Endothelial cell of umbilical vein (primary cell): ENCODE data around the gene GPANK1. TPM values are rescaled to one million over a fixed set of nuclear protein-coding genes. Genes with fewer than 3 reads are reported as not detected.

Experiments
- BruUV-seq: library from RNA; stranded (reverse); fragments of 400-500 nt; replicated peaks from 2 replicates; lab custom pipeline; 2021; lab: Mats Ljungman, UMichigan
- CTCF ChIA-PET: fragments of 300-600, 350-600 bp; sonication (Branson Sonifier 250); formaldehyde crosslinking; loops from one replicate; lab custom pipeline; 2021; ENCODE audit warnings: antibody characterized with exemption, inconsistent platforms; lab: Charles Lee
- POLR2A ChIA-PET: fragments of 300-600, 350-600 bp; sonication (Branson Sonifier 250); formaldehyde crosslinking; loops from one replicate; lab custom pipeline; 2021; ENCODE audit warnings: antibody characterized with exemption, inconsistent platforms; lab: Charles Lee
- DNase-seq: peaks from one replicate; pipeline ENCODE4 v3.0.0-alpha.2; 2011; ENCODE audit warnings: low read depth, low spot score
- FAIRE-seq: peaks from 2 replicates; lab custom pipeline; 2011; peaks lifted over from hg19 to GRCh38; lab: Jason Lieb, UNC
- H2AFZ ChIP-seq: 2 replicates; pipeline ENCODE4 v1.6.0; 2012; ENCODE audit warnings: low read depth, low read length, control low read depth, inconsistent platforms
- H3K27ac ChIP-seq: 2 replicates; pipeline ENCODE4 v1.5.1; 2011; ENCODE audit warnings: low read depth, mild to moderate bottlenecking, control low read depth, low read length, moderate library complexity; ENCODE audit not compliant: insufficient read depth
- H3K27me3 ChIP-seq, 2 experiments: 2 replicates each; pipeline versions ENCODE4 v1.6.0 to v1.6.1; 2011; ENCODE audit warnings: low read length in 2 of 2, mixed read lengths in 1 of 2; ENCODE audit not compliant: control insufficient read depth in 2 of 2, insufficient read depth in 2 of 2
- H3K36me3 ChIP-seq, 2 experiments: 2 replicates in 1 of 2; 3 replicates in 1 of 2; pipeline ENCODE4 v1.5.1; 2011; ENCODE audit warnings: low read length in 2 of 2, mild to moderate bottlenecking in 1 of 2, moderate library complexity in 1 of 2; ENCODE audit not compliant: control insufficient read depth in 2 of 2, insufficient read depth in 2 of 2; ENCODE audit errors: extremely low read depth in 1 of 2
- H3K4me1 ChIP-seq: 3 replicates; pipeline ENCODE4 v1.5.1; 2011; ENCODE audit warnings: mild to moderate bottlenecking, low read length; ENCODE audit not compliant: control insufficient read depth, insufficient read depth; ENCODE audit errors: extremely low read depth
- H3K4me2 ChIP-seq: 2 replicates; pipeline ENCODE4 v1.6.1; 2011; ENCODE audit warnings: low read length, control low read depth, mixed read lengths; ENCODE audit not compliant: insufficient read depth
- H3K4me3 ChIP-seq, 3 experiments: fragments of 200-600 bp in 1 of 3; sonication (generic), shearing (Covaris generic) in 1 of 3; replicated peaks in 1 of 3; 2 replicates each; pipeline ENCODE4 v1.5.1; 2011 to 2016; ENCODE audit warnings: control low read depth in 3 of 3, low read length in 3 of 3, mild to moderate bottlenecking in 2 of 3, inconsistent platforms in 1 of 3, low read depth in 1 of 3, moderate library complexity in 1 of 3; ENCODE audit not compliant: insufficient read depth in 1 of 3
- H3K79me2 ChIP-seq: 2 replicates; pipeline ENCODE4 v1.6.0; 2012; ENCODE audit warnings: low read length, inconsistent platforms; ENCODE audit not compliant: control insufficient read depth, insufficient read depth
- H3K9ac ChIP-seq: replicated peaks from 2 replicates; pipeline ENCODE3; 2011; ENCODE audit warnings: low read length, control low read depth; ENCODE audit not compliant: insufficient read depth; ENCODE audit errors: extremely low read depth
- H3K9me1 ChIP-seq: replicated peaks from 3 replicates; pipeline ENCODE4 v1.6.0; 2011; ENCODE audit warnings: mild to moderate bottlenecking, low read length; ENCODE audit not compliant: control insufficient read depth, insufficient read depth; ENCODE audit errors: extremely low read depth
- H3K9me3 ChIP-seq: replicated peaks from 2 replicates; pipeline ENCODE4 v1.5.1; 2012; ENCODE audit warnings: low read length, inconsistent platforms; ENCODE audit not compliant: control insufficient read depth, insufficient read depth
- H4K20me1 ChIP-seq: replicated peaks from 2 replicates; pipeline ENCODE3; 2011; ENCODE audit warnings: mild to moderate bottlenecking, low read length; ENCODE audit not compliant: control insufficient read depth, insufficient read depth; ENCODE audit errors: extremely low read depth
- CTCF ChIP-seq, 2 donors: IDR thresholded peaks; 1 replicate in 1 of 2; 2 replicates in 1 of 2; pipeline ENCODE4 v1.5.1; 2011; ENCODE audit warnings: low read length in 2 of 2, mild to moderate bottlenecking in 2 of 2, moderate library complexity in 2 of 2, control low read depth in 1 of 2, inconsistent platforms in 1 of 2, low read depth in 1 of 2; ENCODE audit not compliant: insufficient read depth in 1 of 2; ENCODE audit errors: extremely low read depth in 1 of 2
- FOS ChIP-seq: IDR thresholded peaks from 2 replicates; pipeline ENCODE4 v1.6.1; 2011; ENCODE audit warnings: mild to moderate bottlenecking, low read length, moderate library complexity, borderline replicate concordance; ENCODE audit not compliant: insufficient read depth
- dilution Hi-C: fragments of 300-500 bp; cut with MboI; formaldehyde crosslinking; loops from one replicate; pipeline ENCODE4 v1.15.0; 2019; ENCODE audit warnings: low sequenced_read_pairs; ENCODE audit not compliant: extremely low pct_ligation_motif_present
- intact Hi-C: fragments of 100-400 bp; cut with micrococcal nuclease; formaldehyde crosslinking; loops from one replicate; pipeline ENCODE4 v1.10.0; 2022
- polyA plus RNA-seq, 4 experiments: library from polyadenylated mRNA; depleted of rRNA in 3 of 4; stranded (reverse) in 3 of 4; unstranded in 1 of 4; fragments of >200 nt; gene quantifications; 2 replicates each; pipeline versions ENCODE4 v1.2.1 to v1.2.3, GENCODE V29; 2011 to 2012; ENCODE audit warnings: missing spikeins in 1 of 4
- total RNA-seq: library from RNA; stranded (reverse); gene quantifications from 2 replicates; pipeline ENCODE4 v1.2.3, GENCODE V29; 2021

Gene GPANK1
- total and polyA plus RNA-seq, 2 donors (not counting 3 experiments of a cell fraction or from before 2014, with no cell fraction given) = 12.6 to 17.5 TPM

DNA sequence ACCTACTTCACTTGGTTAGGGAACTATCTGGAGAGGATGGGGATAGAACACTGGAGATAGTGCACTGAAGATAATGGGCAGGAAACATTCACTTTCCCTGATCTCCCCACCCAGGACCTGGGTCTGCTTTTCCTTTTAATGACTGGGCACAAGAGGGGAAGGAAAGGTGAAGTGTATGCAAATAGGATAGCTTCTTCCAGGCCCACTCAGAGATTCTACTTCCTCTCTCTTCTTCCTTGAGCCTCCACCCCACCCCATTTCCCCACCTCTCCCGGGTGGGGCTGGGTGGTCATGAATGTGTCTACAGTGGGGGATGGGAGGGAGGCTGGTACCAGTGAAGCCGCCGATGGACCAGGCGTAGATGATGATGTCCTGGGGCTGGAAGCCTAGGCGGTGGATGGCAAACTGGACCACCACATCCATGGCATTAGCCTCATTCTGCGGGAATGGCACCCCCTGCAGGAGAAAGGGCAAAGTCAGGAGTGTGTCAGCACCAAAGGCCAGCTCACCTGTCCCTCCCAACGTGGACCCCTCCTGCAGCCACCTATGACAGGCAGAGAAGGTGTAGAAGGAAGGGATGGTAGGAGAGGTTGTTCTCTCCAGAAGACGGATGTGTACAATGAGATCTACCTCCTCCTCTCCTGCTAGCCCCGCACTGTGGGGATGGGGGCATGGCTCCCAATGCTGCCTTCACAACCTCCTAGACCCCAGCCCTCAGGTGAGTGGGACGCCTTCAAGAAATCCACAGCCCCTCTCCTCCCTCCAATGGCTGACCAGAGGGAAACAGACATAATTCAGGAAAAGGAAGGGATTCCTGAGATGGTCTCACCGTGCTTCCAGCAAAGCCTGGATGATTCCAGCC lies 24.7 kb upstream of the GPANK1 start:
- intact Hi-C loops = no loop called here
- Histone ChIP-seq H2AFZ (no peak overlapping the region), H4K20me1 (no peaks in the 10 kb centered on the region), H3K36me3 (peaks cover 0 to 45% of the 10 kb centered on the region in 2 experiments), H3K9me1 (no peaks in the 10 kb centered on the region), H3K4me3 (no peak overlapping the region), H3K9ac (no peak overlapping the region), H3K4me2 (no peak overlapping the region), H3K79me2 (no peaks in the 10 kb centered on the region), H3K9me3 (no peaks in the 10 kb centered on the region), H3K27me3 (no peaks in the 10 kb centered on the region), H3K4me1 (peaks cover 10% of the 10 kb centered on the region), H3K27ac (no peak overlapping the region)
- ChIA-PET CTCF (interaction anchor here (0.6 to 2.1 kb wide), 7 partner anchors 9 to 201 kb away, joined by 3 to 12 read pairs (median 6); partner anchors contain the start of genes BAG6 and LY6G5C), POLR2A (no interaction called here)
- no TSS peak for BruUV-seq
- TF ChIP-seq FOS = no peak
- peak; percentile 46 to 59 for TF ChIP-seq CTCF (IDR thresholded peaks at IDR 0.05; ENCODE audit: extremely low read depth in 1 of 2, insufficient read depth in 1 of 2, low read depth in 1 of 2, low read length in 2 of 2)
- FAIRE-seq = no peak
- DNase-seq = no peak
- dilution Hi-C loops = no loop called here
